Activated CD4-positive, alpha-beta T cell treated with anti-CD3 and anti-CD28 coated beads, Interleukin-2, Interleukin-4, amounts not matched to agents 100 ng/mL and 50 ng/mL, durations not matched to agents 16 hours and 8 hours (primary cell): Measurements from ENCODE around the gene VAPA.

Experiments
- DNase-seq: peaks from one replicate; pipeline ENCODE4 v3.0.0-alpha.2; 2020; ENCODE audit warnings: low spot score

VAPA gene

GRCh38 chr18:9941103-9941502 lies 27.3 kb downstream of the VAPA start:
- DNase-seq: no peak

DNA sequence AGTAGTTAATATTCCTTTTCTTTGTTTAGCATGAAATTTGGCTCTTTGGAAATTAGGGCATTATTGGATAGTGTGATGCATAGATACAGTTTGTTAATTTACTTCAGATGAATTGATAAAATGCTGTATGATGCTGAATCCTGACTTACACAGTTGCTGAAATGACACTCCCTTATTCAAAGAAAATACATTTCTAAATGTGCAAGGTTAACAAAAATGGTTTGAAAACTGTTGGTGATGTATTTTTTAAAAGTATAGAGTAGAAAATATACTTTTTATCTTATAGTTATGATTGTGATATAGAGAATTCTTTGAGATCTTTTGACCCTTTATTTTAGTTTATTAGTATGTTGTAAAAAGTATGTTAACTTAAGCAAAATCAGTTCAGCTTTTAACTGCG lies 27.8 kb downstream of the VAPA start:
- DNase-seq: no peak

- DNase-seq: no peak
Observed at GRCh38 chr18:9943311-9943710, 29.5 kb downstream of the VAPA start.

- no peak for DNase-seq
Observed at GRCh38 chr18:9944805-9945204, 31.0 kb downstream of the VAPA start.

- no peak for DNase-seq
Observed at GRCh38 chr18:9946831-9947230, 33.0 kb downstream of the VAPA start.

DNA sequence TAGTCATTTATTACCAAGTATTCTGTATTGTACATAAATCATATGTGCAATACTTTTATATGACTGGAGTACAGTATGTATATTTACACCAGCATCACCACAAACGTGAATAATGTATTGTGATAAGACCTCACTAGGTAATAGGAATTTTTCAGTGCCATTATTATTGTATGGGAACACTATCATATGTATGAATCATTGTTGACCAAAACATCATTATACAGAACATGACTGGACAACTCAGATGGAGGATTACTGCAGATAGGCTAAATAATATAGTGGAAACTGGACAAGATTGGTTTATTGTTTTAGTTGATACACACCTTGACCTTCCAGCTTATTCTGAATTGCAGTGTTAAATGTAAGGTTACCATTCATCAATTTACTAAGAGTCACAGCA lies 33.4 kb downstream of the VAPA start:
- no peak for DNase-seq

DNA sequence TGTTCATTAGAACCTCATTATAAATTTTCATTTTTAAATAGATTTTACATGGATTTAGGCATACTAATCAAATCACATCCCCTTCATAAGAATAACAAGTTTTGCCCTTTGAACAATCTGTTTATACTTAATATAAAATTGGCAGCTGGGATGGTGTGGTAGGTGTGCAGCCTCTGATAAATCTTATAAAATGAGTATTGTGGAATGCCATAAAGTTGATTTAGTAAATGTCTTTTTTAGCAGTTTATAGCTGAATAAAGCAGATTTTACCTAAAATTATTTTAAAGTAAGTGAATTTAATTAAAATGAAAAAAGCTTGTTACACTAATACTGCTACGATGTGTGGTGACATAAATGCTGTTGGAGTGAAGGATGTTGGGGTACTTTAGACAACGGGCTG lies 35.5 kb downstream of the VAPA start:
- no peak for DNase-seq

- DNase-seq: no peak
Observed at GRCh38 chr18:9949861-9950260, 36.0 kb downstream of the VAPA start.

- DNase-seq: no peak
Observed at GRCh38 chr18:9950289-9951016, 36.6 kb downstream of the VAPA start.

GRCh38 chr18:9951022-9951859 lies 37.4 kb downstream of the VAPA start:
- peak; percentile 32 for DNase-seq

- no peak for DNase-seq
Observed at GRCh38 chr18:9952633-9953416, 39.0 kb downstream of the VAPA start.

GRCh38 chr18:9958861-9959399 lies 45.1 kb downstream of the VAPA start:
- DNase-seq: no peak

GRCh38 chr18:9959564-9959963 lies 45.7 kb downstream of the VAPA start:
- DNase-seq: no peak

DNA sequence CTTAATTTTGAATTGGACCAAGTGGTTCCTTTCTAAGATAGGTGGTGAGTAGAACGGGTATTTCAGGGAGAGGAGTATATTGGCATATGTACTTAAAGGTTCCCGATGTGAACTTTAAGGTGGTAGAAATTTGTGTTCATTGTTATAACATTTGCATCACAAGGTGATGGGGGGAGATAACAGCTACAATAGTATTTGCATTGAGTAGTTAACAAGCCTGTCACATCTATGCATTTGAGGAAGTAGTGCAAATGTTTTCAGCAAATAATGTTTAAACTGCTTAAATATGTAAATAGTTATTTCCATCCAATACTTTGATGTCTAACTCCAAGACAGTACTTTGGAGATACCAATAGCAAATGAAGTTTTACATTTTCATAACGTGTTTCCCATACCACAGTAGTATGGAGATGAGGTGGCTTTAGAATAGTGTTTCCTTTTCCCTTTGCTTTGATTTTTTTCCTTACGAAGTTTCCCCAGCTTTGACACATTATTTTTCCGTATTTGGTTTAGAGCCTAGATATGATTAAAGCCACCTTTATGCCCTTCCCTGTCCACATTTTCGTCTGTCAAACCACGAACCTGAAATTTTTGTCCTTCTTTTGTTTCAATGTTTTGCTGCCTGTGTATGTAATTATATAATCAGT lies 46.6 kb downstream of the VAPA start:
- DNase-seq: no peak

- DNase-seq: no peak
Observed at GRCh38 chr18:9961041-9961440, 47.2 kb downstream of the VAPA start.

DNA sequence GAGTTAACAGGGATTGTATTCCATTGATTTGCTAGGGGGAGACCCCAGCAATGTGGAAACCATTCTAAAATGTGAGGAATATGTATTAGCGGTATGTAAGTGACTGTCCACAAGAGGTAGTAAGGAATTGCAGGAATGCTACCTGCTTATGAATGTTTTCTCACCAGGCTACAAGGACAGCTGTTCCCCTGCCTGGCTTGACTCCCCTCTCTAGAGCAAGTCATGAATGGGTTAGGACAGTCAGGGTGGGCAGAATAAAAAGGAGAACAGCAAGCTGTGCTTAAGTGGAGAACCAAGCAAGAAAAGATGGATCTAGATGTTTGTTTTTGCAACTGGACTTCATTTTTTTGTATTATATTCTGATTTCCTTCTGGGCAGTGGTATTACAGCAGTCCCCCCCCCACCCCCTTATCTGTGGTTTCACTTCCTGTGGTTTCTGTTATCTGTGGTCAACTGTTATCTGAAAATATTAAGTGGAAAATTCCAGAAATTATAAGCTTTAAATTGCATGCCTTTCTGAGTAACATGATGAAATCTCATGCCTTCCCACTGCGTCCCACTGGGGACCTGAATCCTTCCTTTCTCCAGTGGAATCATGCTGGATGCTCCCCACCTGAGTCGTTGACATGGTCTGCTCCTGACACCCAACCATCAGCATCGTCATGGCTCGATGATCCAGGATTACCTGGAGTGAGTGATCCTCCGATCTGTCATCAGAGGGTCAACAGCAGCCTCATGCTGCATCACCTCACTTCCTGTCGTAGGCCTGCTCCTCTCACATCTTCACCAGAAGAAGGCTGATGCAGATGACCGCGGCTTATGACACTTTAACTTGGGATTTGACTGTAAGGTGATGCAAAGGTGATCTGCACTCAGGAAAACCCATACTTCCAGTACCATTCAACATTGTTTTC lies 52.2 kb downstream of the VAPA start:
- DNase-seq: no peak

DNA sequence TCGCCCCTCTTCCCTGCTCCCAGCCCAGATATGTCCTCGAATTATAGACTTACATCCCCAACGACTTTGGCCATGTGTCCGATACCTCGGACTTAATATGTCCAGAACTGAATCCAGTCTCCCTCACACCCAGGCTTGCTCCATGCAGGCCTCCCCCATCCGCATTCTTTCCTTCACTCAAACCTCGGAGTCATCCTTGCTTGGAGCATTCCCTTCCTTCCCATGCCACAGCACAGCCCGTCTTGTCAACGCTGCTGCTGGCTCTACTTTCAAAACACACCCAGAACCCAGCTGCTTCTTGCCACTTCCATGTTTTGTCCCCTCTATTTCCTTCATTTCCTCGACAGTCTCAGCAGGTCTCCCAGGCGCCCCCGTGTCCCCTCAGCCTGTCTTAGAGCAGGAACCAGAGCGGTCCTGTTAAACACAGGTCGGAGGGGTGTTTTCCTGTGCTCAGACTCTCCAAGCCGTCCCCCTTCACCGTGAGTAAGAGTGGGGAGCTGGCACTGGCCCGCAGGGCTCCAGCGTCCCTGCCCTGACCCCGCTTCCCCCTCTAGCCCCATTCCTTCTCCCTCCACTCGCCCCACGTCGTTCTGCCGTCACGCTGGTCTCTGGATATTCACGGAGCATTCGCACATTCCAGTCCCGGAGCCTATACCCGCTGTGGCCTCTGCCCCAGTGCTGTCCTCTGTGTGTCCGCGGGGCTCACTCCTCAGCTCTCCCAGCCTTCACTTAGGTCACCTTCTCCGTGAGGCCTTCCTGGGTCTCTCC lies 54.4 kb downstream of the VAPA start:
- no peak for DNase-seq

- no peak for DNase-seq
Observed at GRCh38 chr18:9969247-9969646, 55.4 kb downstream of the VAPA start.

DNA sequence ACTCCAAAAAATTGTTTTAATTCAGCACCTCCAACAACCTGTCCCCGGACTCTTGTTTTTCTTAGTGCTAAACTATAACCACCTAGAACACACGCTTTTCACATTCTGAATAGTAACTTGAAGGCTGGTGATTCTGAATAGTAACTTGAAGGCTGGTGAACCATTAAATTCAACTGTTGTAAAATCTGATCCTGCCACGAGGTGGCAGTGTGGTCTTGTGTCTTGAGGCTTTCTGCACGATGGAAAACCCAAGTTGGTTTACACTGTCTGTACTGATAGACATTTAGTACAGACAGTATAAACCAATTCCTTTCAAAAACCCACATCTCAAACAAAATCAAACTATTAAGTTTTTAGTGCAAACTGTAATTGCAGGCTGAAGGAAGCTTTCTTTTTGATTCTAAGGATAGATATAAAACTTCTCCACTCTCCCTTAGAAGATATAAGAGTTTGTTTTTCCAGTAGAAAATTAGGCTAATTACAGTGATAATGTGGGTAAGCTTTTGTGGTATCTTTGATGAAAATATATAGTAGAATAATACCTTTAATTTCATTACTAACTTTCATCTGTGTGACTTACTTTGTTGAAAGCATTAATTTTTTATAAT lies 57.6 kb downstream of the VAPA start:
- peak; percentile 75 for DNase-seq

GRCh38 chr18:9973470-9973869 lies 59.7 kb downstream of the VAPA start:
- no peak for DNase-seq
